ENCODE measurements around the gene PARD6G.

The PARD6G gene

DNA sequence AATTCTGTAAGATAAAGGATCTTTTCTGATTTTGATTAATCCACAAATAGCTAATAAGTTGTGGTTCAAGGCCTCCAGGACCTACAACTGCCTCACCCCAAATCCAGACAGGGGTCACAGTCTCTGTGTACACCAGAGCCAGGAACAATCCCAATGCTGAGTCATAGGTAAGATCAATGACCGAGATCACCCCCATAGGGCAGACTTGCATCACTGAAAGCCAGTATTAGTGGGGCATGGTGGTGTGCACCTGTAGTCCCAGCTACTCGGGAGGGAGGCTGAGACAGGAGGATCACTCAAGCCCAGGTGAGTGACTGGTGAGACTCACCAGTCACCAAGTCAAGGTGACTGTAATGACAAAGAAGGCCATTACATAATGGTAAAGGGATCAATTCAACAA, 12.9 kb downstream of the PARD6G start:
- H3K27ac ChIP-seq (ENCODE audit: low read length) = no peak overlapping the region

DNA sequence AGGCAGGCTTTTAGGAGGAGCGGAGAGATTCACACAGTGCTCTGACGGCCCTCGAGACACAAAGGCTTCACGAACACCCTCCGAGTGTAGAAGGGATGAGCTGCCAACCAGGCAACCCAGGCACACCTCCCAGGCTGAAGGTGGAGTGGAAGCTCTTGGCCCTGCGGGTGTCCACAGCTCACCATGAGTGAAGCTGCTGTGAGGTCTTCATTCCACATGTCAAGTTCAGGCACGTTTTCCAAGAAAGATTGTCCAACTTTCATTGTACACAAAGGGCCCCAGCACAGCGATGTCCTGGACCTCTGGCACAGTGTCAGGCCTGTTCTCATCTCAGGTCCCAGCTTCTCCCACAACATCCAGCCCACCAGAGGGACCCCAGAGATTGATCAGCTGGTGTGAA, 13.4 kb downstream of the PARD6G start:
- Histone ChIP-seq H3K27ac (ENCODE audit: low read length) (no peak overlapping the region), H3K9ac (ENCODE audit: low read length) (no peak overlapping the region)

More for the DNA sequence above, 12.9 kb downstream of the PARD6G start:
- Histone ChIP-seq H3K36me3 (ENCODE audit: control insufficient read depth, low read depth, low read length) (no peaks in the 10 kb centered on the region), H3K9ac (ENCODE audit: low read length) (no peak overlapping the region), H3K4me1 (ENCODE audit: control insufficient read depth, low read depth, low read length) (no peaks in the 10 kb centered on the region), H3K27me3 (ENCODE audit: control insufficient read depth, insufficient read depth, low read length) (no peaks in the 10 kb centered on the region), H3K9me3 (ENCODE audit: control insufficient read depth, low read depth, low read length) (no peaks in the 10 kb centered on the region), H3K4me3 (ENCODE audit: low read length) (no peak overlapping the region)

DNA sequence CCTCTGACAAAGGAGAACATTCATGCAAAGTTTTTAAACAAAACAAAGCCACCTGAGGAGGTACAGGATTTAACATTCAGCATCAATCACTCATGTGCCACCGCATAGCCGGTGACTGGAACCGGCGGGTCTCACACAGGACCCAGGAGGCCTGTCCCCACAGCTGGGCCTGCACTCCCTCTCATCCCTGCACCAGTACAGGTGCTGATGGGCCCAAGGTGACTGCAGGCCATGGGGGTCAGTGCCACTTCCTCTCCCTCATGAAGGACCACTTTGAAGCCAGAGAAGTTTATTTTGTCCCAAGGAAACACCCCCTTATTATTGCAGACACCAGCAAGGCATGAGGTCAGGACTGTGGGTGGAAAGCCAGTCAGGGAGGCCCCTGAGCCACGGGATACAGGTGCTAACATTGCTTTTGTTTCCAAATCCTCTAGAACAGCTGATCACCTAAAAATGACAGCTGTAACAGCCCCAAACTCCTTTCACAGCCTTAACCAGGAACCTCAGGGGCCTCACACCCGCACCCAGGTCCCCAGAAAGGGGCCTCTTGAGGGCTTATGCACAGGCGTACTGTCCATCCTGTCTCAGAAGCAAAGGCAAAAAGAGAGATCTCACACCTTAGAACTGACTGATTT, 14.0 kb downstream of the PARD6G start:
- Histone ChIP-seq H3K27ac (ENCODE audit: low read length) (no peak overlapping the region), H3K4me3 (ENCODE audit: low read length) (no peak overlapping the region), H3K4me1 (ENCODE audit: control insufficient read depth, low read depth, low read length) (no peaks in the 10 kb centered on the region), H3K9me3 (ENCODE audit: control insufficient read depth, low read depth, low read length) (no peaks in the 10 kb centered on the region), H3K36me3 (ENCODE audit: control insufficient read depth, low read depth, low read length) (no peaks in the 10 kb centered on the region), H3K9ac (ENCODE audit: low read length) (no peak overlapping the region), H3K27me3 (ENCODE audit: control insufficient read depth, insufficient read depth, low read length) (no peaks in the 10 kb centered on the region)

More for the DNA sequence above, 13.4 kb downstream of the PARD6G start:
- no peaks in the 10 kb centered on the region for H3K36me3 ChIP-seq (ENCODE audit: control insufficient read depth, low read depth, low read length)
- no peaks in the 10 kb centered on the region for H3K27me3 ChIP-seq (ENCODE audit: control insufficient read depth, insufficient read depth, low read length)
- no peaks in the 10 kb centered on the region for H3K9me3 ChIP-seq (ENCODE audit: control insufficient read depth, low read depth, low read length)
- H3K4me1 ChIP-seq (ENCODE audit: control insufficient read depth, low read depth, low read length) = no peaks in the 10 kb centered on the region
- no peak overlapping the region for H3K4me3 ChIP-seq (ENCODE audit: low read length)

DNA sequence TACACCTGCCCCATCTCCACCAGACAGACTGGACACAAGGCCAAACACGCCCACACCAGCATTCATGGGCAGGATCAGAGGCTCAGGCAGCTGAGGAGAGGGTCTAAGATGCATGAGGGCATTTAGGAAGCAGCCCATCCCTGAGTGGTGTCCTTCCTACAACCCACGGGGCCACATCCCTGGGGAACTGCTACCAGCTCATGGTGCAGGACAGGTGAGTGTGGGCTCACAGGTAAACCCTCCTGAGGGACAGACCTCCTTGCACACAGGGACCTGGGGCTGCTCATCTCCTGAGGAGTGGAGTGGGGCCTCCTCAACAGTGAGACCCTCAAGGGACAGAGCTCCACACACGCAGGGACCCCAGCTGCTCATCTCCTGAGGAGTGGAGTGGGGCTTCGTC, 14.6 kb downstream of the PARD6G start:
- Histone ChIP-seq H3K27ac (ENCODE audit: low read length) (no peak overlapping the region), H3K27me3 (ENCODE audit: control insufficient read depth, insufficient read depth, low read length) (no peaks in the 10 kb centered on the region), H3K4me1 (ENCODE audit: control insufficient read depth, low read depth, low read length) (no peaks in the 10 kb centered on the region), H3K9ac (ENCODE audit: low read length) (no peak overlapping the region), H3K9me3 (ENCODE audit: control insufficient read depth, low read depth, low read length) (no peaks in the 10 kb centered on the region), H3K36me3 (ENCODE audit: control insufficient read depth, low read depth, low read length) (no peaks in the 10 kb centered on the region), H3K4me3 (ENCODE audit: low read length) (no peak overlapping the region)

DNA sequence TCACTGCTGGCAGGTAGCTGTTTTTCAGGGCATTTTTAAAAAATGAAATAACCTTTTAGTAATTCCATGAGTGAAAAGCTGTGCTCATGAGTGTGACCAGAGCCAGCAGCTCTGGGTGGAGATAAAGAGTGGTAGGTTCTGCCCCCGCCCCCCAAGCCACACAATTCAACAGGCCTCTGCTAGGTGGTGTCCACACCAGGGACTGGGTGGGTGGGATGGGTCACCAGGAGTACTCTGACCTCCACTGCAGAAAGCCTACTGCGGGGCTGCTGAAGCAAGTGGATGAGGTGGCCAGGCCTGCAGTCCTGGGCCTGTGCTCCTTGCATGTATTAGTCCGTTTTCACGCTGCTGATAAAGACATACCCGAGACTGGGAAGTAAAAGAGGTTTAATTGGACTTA, 15.3 kb downstream of the PARD6G start:
- Histone ChIP-seq H3K9ac (ENCODE audit: low read length) (no peak overlapping the region), H3K27me3 (ENCODE audit: control insufficient read depth, insufficient read depth, low read length) (no peaks in the 10 kb centered on the region), H3K9me3 (ENCODE audit: control insufficient read depth, low read depth, low read length) (no peaks in the 10 kb centered on the region), H3K36me3 (ENCODE audit: control insufficient read depth, low read depth, low read length) (no peaks in the 10 kb centered on the region), H3K4me3 (ENCODE audit: low read length) (no peak overlapping the region), H3K27ac (ENCODE audit: low read length) (no peak overlapping the region), H3K4me1 (ENCODE audit: control insufficient read depth, low read depth, low read length) (no peaks in the 10 kb centered on the region)

DNA sequence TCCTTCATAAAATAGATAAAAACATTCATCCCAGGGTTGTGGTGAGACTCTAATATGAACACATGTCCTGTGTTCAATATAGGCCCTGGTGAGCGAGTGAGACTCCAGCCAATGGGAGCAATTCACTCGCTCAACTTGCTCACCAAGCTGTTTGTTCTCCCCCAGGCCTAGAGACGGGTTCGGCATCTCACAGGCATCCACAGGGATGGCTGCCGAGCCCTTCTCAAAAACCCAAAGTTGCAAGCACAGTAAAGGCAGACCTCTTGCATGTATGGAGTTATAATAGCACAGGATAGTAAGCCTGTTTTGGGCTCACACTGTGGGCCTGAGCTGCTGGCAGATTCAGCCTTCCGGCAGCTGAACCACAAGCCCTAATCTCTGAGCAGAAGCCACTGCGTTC, 15.7 kb downstream of the PARD6G start:
- Histone ChIP-seq H3K4me1 (ENCODE audit: control insufficient read depth, low read depth, low read length) (no peaks in the 10 kb centered on the region), H3K27ac (ENCODE audit: low read length) (no peak overlapping the region), H3K4me3 (ENCODE audit: low read length) (no peak overlapping the region), H3K9me3 (ENCODE audit: control insufficient read depth, low read depth, low read length) (no peaks in the 10 kb centered on the region), H3K9ac (ENCODE audit: low read length) (no peak overlapping the region), H3K27me3 (ENCODE audit: control insufficient read depth, insufficient read depth, low read length) (no peaks in the 10 kb centered on the region), H3K36me3 (ENCODE audit: control insufficient read depth, low read depth, low read length) (no peaks in the 10 kb centered on the region)

DNA sequence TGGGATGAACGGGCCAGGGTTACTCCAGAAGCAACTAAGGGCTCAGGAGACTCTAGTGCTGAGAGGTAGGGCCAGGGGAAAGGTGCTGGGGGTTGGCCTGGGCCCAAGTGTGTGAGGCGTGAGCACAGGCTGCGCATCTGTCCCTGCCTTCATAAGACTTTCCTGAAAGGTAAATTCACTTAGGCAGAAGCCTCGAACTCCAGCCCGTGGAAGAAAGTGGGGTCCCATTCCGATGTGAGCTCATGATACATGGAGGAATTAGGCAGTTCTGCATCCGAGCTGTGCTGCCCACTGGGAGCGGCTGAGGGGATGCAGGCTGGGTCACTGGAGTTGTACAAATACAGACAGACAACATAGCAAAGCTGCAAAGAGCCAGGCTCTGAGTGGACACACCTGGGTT, 16.2 kb downstream of the PARD6G start:
- Histone ChIP-seq H3K4me1 (ENCODE audit: control insufficient read depth, low read depth, low read length) (no peaks in the 10 kb centered on the region), H3K27me3 (ENCODE audit: control insufficient read depth, insufficient read depth, low read length) (no peaks in the 10 kb centered on the region), H3K4me3 (ENCODE audit: low read length) (no peak overlapping the region), H3K36me3 (ENCODE audit: control insufficient read depth, low read depth, low read length) (no peaks in the 10 kb centered on the region), H3K27ac (ENCODE audit: low read length) (no peak overlapping the region), H3K9me3 (ENCODE audit: control insufficient read depth, low read depth, low read length) (no peaks in the 10 kb centered on the region), H3K9ac (ENCODE audit: low read length) (no peak overlapping the region)

DNA sequence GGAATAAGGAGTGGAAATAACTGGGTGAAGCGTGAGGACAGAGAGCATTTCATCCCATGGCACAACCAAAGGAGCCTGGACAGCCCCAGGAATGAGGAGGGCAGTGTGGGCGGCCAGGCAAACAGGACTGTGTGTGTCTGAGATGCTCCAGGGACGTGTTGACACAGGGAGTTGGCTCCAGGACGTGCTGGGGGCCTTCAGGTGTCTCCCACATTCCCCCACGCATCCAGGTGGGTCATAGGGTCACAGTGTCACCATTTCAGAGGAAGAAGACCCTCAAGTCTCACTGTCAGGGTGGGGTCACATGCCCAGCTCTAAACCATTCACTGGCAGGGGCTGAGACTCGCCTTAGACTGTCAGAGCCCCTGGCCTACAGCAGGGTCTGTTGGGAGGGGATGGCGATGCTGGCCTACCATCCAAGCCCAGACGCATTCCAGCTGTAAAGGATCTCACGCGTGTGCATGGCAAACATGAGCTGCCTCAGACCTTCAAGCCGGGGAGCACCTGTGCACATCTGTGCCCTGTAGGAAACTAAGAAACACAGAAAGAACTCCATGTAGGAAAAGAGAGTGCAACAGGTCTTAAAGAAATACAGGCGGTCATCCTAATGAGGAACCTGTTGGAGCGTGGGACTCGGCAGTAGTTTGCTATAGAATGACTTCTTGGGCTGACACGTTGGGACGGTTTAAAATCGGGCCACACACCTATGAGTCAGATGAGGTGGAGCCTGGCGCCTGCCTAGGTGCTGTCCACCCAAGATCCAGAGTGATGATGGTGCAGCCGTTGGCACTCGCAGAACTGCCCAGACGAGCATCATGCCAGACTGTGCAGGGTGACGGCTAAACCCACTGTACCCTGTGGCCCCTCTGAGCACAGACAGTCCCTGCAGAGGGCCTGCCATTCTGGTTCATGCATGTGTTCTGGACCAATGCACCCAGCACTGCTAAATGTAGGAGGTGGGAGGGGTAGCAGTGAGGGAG, 17.3 kb downstream of the PARD6G start:
- Histone ChIP-seq H3K36me3 (ENCODE audit: control insufficient read depth, low read depth, low read length) (no peaks in the 10 kb centered on the region), H3K9ac (ENCODE audit: low read length) (no peak overlapping the region), H3K27me3 (ENCODE audit: control insufficient read depth, insufficient read depth, low read length) (no peaks in the 10 kb centered on the region), H3K9me3 (ENCODE audit: control insufficient read depth, low read depth, low read length) (no peaks in the 10 kb centered on the region), H3K4me1 (ENCODE audit: control insufficient read depth, low read depth, low read length) (peaks cover 6% of the 10 kb centered on the region), H3K27ac (ENCODE audit: low read length) (no peak overlapping the region), H3K4me3 (ENCODE audit: low read length) (no peak overlapping the region)

DNA sequence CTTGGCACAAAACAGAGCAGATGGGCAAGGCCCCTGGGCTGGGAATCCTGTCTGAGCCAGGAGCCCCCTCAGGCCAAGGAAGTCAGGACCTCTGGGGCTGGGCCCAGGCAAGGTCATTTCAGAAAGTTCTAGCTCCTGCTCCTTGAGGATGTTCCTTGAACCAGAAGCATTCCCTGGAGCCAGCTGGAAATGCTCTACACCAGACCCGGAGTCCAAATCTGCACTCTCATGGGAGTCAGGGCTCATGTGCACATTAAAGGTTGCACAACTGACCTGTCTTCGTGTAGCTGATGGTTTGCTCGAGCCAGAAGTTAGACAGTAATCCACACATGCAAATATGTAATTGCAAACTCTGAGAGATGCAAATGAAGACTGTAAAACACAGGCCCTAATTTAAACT, 18.0 kb downstream of the PARD6G start:
- no peak overlapping the region for H3K9ac ChIP-seq (ENCODE audit: low read length)
- H3K4me3 ChIP-seq (ENCODE audit: low read length) = no peak overlapping the region
- H3K27me3 ChIP-seq (ENCODE audit: control insufficient read depth, insufficient read depth, low read length) = no peaks in the 10 kb centered on the region
- H3K27ac ChIP-seq (ENCODE audit: low read length) = no peak overlapping the region
- no peaks in the 10 kb centered on the region for H3K36me3 ChIP-seq (ENCODE audit: control insufficient read depth, low read depth, low read length)
- no peaks in the 10 kb centered on the region for H3K9me3 ChIP-seq (ENCODE audit: control insufficient read depth, low read depth, low read length)
- peaks cover 8% of the 10 kb centered on the region for H3K4me1 ChIP-seq (ENCODE audit: control insufficient read depth, low read depth, low read length)

DNA sequence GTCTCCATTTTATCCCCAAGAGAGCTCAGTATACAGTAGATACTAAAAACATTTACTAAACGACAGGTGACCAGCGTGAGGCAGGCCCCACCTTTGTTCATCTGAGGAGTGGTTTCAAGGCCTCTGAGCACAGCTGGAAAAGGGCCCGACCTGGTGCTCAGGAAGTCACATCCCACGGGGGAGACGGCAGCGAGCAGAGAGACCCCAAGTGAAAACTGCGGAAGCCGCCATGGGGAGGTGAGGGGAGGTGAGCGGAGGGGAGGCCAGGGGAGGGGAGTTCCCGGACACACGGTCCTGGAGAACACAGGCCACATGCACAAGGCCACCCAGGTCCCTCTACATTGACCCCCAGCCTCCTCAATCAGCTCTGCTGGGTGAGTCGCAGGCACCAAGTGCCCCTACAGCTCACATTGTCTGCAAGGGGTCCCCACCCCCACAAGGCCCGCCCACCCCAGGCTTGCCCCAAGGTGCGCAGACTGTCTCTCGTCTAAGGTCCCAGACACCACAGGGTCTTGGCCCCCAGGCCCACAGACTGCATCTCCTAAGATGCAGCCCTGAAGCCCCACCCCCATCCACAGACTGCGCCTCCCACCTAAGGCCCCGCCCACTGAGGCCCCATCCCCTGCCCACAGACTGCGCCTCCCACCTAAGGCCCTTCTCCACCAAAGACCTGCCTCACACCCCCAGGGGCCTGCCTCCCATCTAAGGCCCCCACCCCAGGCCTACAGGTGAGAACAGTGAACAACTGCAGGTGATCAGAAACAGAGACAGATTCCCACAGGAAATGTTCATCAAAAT, 19.1 kb downstream of the PARD6G start:
- peaks cover 8% of the 10 kb centered on the region for H3K4me1 ChIP-seq (ENCODE audit: control insufficient read depth, low read depth, low read length)
- no peak overlapping the region for H3K4me3 ChIP-seq (ENCODE audit: low read length)
- H3K36me3 ChIP-seq (ENCODE audit: control insufficient read depth, low read depth, low read length) = no peaks in the 10 kb centered on the region
- no peak overlapping the region for H3K27ac ChIP-seq (ENCODE audit: low read length)
- H3K9me3 ChIP-seq (ENCODE audit: control insufficient read depth, low read depth, low read length) = no peaks in the 10 kb centered on the region
- H3K27me3 ChIP-seq (ENCODE audit: control insufficient read depth, insufficient read depth, low read length) = no peaks in the 10 kb centered on the region
- H3K9ac ChIP-seq (ENCODE audit: low read length) = no peak overlapping the region

DNA sequence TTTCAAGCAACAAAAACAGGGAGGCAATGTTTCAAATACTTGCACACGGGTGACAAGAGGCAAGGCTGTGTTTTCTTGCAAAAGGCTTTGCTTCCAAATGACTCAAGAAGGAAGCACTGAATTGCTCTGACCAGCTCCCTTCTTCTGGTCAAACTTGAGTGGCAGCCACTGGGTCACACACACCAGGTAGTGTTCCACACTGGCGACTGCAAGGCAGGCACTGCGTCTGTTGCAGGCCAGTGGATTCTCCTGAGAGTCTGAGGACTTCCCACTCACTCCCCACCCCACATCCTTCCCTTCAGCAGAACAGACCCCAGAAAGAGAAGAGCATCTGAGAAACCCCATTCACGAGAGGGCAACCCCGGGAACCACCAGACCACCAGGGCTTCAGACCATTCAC, 19.8 kb downstream of the PARD6G start:
- H3K27me3 ChIP-seq (ENCODE audit: control insufficient read depth, insufficient read depth, low read length) = no peaks in the 10 kb centered on the region
- H3K27ac ChIP-seq (ENCODE audit: low read length) = no peak overlapping the region
- H3K4me1 ChIP-seq (ENCODE audit: control insufficient read depth, low read depth, low read length) = peaks cover 8% of the 10 kb centered on the region
- no peaks in the 10 kb centered on the region for H3K36me3 ChIP-seq (ENCODE audit: control insufficient read depth, low read depth, low read length)
- H3K9ac ChIP-seq (ENCODE audit: low read length) = no peak overlapping the region
- no peak overlapping the region for H3K4me3 ChIP-seq (ENCODE audit: low read length)
- no peaks in the 10 kb centered on the region for H3K9me3 ChIP-seq (ENCODE audit: control insufficient read depth, low read depth, low read length)

Data from iPS-18a (cell line).